Measurements from ENCODE around the gene MED10. TPM values are rescaled to one million over a fixed set of nuclear protein-coding genes. Genes with fewer than 3 reads are reported as not detected.

The MED10 gene
- polyA plus RNA-seq, 1 donor from 2014 or later, result 37.9 TPM

GRCh38 chr5:6424700-6425099 lies 46.4 kb upstream of the MED10 start:
- Histone ChIP-seq H3K9ac (ENCODE audit: low read length) (no peak overlapping the region), H3K9me2 (ENCODE audit: insufficient read depth, low read length) (no peaks in the 10 kb centered on the region), H2AFZ (ENCODE audit: low read depth, low read length) (no peak overlapping the region), H3K79me2 (replicated peaks; ENCODE audit: insufficient read depth, low read length) (no peaks in the 10 kb centered on the region), H3K36me3 (ENCODE audit: insufficient read depth, low read length) (no peaks in the 10 kb centered on the region), H3K4me3 (ENCODE audit: low read length) (no peak overlapping the region), H3K4me2 (ENCODE audit: low read length) (no peak overlapping the region), H4K20me1 (ENCODE audit: insufficient read depth) (no peaks in the 10 kb centered on the region), H3K27ac (ENCODE audit: low read length) (no peak overlapping the region), H3K9me3 (ENCODE audit: low read length) (no peaks in the 10 kb centered on the region), H3F3A (ENCODE audit: insufficient read depth, low read length, poor library complexity, severe bottlenecking) (no peaks in the 10 kb centered on the region), H3K27me3 (ENCODE audit: insufficient read depth, low read depth, low read length) (no peaks in the 10 kb centered on the region)
- TF ChIP-seq MXI1 (conservative IDR thresholded peaks at IDR 0.05; ENCODE audit: poor library complexity, severe bottlenecking) (no peak), SMC3 (conservative IDR thresholded peaks at IDR 0.05; ENCODE audit: poor library complexity) (no peak), TAF1 (IDR thresholded peaks at IDR 0.05; ENCODE audit: low read depth) (no peak), CTCF (IDR thresholded peaks at IDR 0.05; ENCODE audit: poor library complexity, severe bottlenecking) (no peak), POLR2AphosphoS5 (IDR thresholded peaks at IDR 0.05) (no peak), EZH2 (IDR thresholded peaks at IDR 0.05; ENCODE audit: borderline replicate concordance, insufficient read depth, low read length, poor library complexity, severe bottlenecking) (no peak), EP300 (conservative IDR thresholded peaks at IDR 0.05; ENCODE audit: poor library complexity, severe bottlenecking) (no peak), RAD21 (conservative IDR thresholded peaks at IDR 0.05) (no peak)
- TF ChIP-seq, protein P1, sequence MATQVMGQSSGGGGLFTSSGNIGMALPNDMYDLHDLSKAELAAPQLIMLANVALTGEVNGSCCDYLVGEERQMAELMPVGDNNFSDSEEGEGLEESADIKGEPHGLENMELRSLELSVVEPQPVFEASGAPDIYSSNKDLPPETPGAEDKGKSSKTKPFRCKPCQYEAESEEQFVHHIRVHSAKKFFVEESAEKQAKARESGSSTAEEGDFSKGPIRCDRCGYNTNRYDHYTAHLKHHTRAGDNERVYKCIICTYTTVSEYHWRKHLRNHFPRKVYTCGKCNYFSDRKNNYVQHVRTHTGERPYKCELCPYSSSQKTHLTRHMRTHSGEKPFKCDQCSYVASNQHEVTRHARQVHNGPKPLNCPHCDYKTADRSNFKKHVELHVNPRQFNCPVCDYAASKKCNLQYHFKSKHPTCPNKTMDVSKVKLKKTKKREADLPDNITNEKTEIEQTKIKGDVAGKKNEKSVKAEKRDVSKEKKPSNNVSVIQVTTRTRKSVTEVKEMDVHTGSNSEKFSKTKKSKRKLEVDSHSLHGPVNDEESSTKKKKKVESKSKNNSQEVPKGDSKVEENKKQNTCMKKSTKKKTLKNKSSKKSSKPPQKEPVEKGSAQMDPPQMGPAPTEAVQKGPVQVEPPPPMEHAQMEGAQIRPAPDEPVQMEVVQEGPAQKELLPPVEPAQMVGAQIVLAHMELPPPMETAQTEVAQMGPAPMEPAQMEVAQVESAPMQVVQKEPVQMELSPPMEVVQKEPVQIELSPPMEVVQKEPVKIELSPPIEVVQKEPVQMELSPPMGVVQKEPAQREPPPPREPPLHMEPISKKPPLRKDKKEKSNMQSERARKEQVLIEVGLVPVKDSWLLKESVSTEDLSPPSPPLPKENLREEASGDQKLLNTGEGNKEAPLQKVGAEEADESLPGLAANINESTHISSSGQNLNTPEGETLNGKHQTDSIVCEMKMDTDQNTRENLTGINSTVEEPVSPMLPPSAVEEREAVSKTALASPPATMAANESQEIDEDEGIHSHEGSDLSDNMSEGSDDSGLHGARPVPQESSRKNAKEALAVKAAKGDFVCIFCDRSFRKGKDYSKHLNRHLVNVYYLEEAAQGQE (IDR thresholded peaks at IDR 0.05; ENCODE audit: borderline replicate concordance), result no peak

- Histone ChIP-seq H3K9me2 (ENCODE audit: insufficient read depth, low read length) (no peaks in the 10 kb centered on the region), H3K9ac (ENCODE audit: low read length) (no peak overlapping the region), H3K79me2 (replicated peaks; ENCODE audit: insufficient read depth, low read length) (no peaks in the 10 kb centered on the region), H3K36me3 (ENCODE audit: insufficient read depth, low read length) (no peaks in the 10 kb centered on the region), H3K4me2 (ENCODE audit: low read length) (no peak overlapping the region), H3K9me3 (ENCODE audit: low read length) (no peaks in the 10 kb centered on the region), H3K27me3 (ENCODE audit: insufficient read depth, low read depth, low read length) (no peaks in the 10 kb centered on the region), H2AFZ (ENCODE audit: low read depth, low read length) (no peak overlapping the region), H4K20me1 (ENCODE audit: insufficient read depth) (no peaks in the 10 kb centered on the region), H3K4me3 (ENCODE audit: low read length) (no peak overlapping the region), H3K27ac (ENCODE audit: low read length) (no peak overlapping the region), H3F3A (ENCODE audit: insufficient read depth, low read length, poor library complexity, severe bottlenecking) (no peaks in the 10 kb centered on the region)
- no peak for TF ChIP-seq SMC3 (conservative IDR thresholded peaks at IDR 0.05; ENCODE audit: poor library complexity)
- TF ChIP-seq EP300 (conservative IDR thresholded peaks at IDR 0.05; ENCODE audit: poor library complexity, severe bottlenecking), result no peak
- TF ChIP-seq TAF1 (IDR thresholded peaks at IDR 0.05; ENCODE audit: low read depth), result no peak
- no peak for TF ChIP-seq POLR2AphosphoS5 (IDR thresholded peaks at IDR 0.05)
- TF ChIP-seq EZH2 (IDR thresholded peaks at IDR 0.05; ENCODE audit: borderline replicate concordance, insufficient read depth, low read length, poor library complexity, severe bottlenecking), result no peak
- TF ChIP-seq CTCF (IDR thresholded peaks at IDR 0.05; ENCODE audit: poor library complexity, severe bottlenecking), result no peak
- no peak for TF ChIP-seq MXI1 (conservative IDR thresholded peaks at IDR 0.05; ENCODE audit: poor library complexity, severe bottlenecking)
- TF ChIP-seq, protein P1 (IDR thresholded peaks at IDR 0.05; ENCODE audit: borderline replicate concordance), result no peak
- TF ChIP-seq RAD21 (conservative IDR thresholded peaks at IDR 0.05), result no peak
Measured at GRCh38 chr5:6424110-6424659, 45.8 kb upstream of the MED10 start.
